Measurements from ENCODE around the gene RPH3AL. TPM values are rescaled to one million over a fixed set of nuclear protein-coding genes. Genes with fewer than 3 reads are reported as not detected.
"Not testable (repeated sequence)": the region's sequence is repeated elsewhere in the genome, so short reads cannot be mapped to it uniquely, and the experiment has no call there.

Gene RPH3AL
- polyA plus RNA-seq, 3 donors, result 0.71 to 1.9 (median 1.5) TPM

GRCh38 chr17:245611-246010 is 107.0 kb downstream of the RPH3AL start:
- no peaks in the 10 kb centered on the region for H3K27me3 ChIP-seq (ENCODE audit: control insufficient read depth in 2 of 2, insufficient read depth in 2 of 2, low read length in 2 of 2)
- Mint-ChIP-seq H3K4me1 (peaks cover 5% of the 10 kb centered on the region), H3K4me3 (no peak overlapping the region), H3K36me3 (no peaks in the 10 kb centered on the region), H3K9me3 (peaks cover 0 to 10% (median 1%) of the 10 kb centered on the region in 7 donors), H3K27ac (no peak overlapping the region), H3K27me3 (ENCODE audit: low read depth in 3 of 3) (peaks cover 2 to 5% (median 3%) of the 10 kb centered on the region in 3 donors)
- WGBS (ENCODE audit: insufficient coverage), result 97% methylated on average over 9 of the region's 13 CpGs
- H3K27ac ChIP-seq (ENCODE audit: low read depth in 1 of 2, low read length in 2 of 2), result no peak overlapping the region
- no peak for TF ChIP-seq CTCF (IDR thresholded peaks at IDR 0.05)
- intact Hi-C loops (cut with micrococcal nuclease), result no loop called here
- DNase-seq, result no peak
- H4K20me1 ChIP-seq (ENCODE audit: insufficient read depth, low read length), result no peaks in the 10 kb centered on the region
- no peaks in the 10 kb centered on the region for H3K4me1 ChIP-seq (ENCODE audit: control insufficient read depth in 1 of 2, insufficient read depth in 2 of 2, low read length in 2 of 2)
- H3K9ac ChIP-seq (ENCODE audit: insufficient read depth, low read length, poor library complexity, severe bottlenecking), result no peak overlapping the region
- H3K4me2 ChIP-seq (replicated peaks; ENCODE audit: extremely low read depth, low read length, poor library complexity, severe bottlenecking), result no peak overlapping the region
- no peak overlapping the region for H2AFZ ChIP-seq (ENCODE audit: insufficient read depth, low read depth, low read length, poor library complexity, severe bottlenecking)
- no peak overlapping the region for H3K4me3 ChIP-seq (replicated peaks in 1 of 3; ENCODE audit: low read depth in 2 of 3, low read length in 3 of 3)
- no peaks in the 10 kb centered on the region for H3K79me2 ChIP-seq (ENCODE audit: insufficient read depth, low read length)
- no peaks in the 10 kb centered on the region for H3K36me3 ChIP-seq (replicated peaks in 1 of 2; ENCODE audit: control insufficient read depth in 1 of 2, insufficient read depth in 2 of 2, low read length in 2 of 2)
- H3K9me3 ChIP-seq (replicated peaks in 1 of 2; ENCODE audit: control insufficient read depth in 1 of 2, insufficient read depth in 1 of 2, low read length in 2 of 2), result no peaks in the 10 kb centered on the region

GRCh38 chr17:245020-245419 is 107.6 kb downstream of the RPH3AL start:
- 98% methylated on average over 7 of the region's 7 CpGs for WGBS (ENCODE audit: insufficient coverage)
- Histone ChIP-seq H3K9ac (ENCODE audit: insufficient read depth, low read length, poor library complexity, severe bottlenecking) (no peak overlapping the region), H3K4me1 (ENCODE audit: control insufficient read depth in 1 of 2, insufficient read depth in 2 of 2, low read length in 2 of 2) (no peaks in the 10 kb centered on the region), H3K27ac (ENCODE audit: low read depth in 1 of 2, low read length in 2 of 2) (no peak overlapping the region), H4K20me1 (ENCODE audit: insufficient read depth, low read length) (no peaks in the 10 kb centered on the region), H3K4me2 (replicated peaks; ENCODE audit: extremely low read depth, low read length, poor library complexity, severe bottlenecking) (no peak overlapping the region), H3K4me3 (replicated peaks in 1 of 3; ENCODE audit: low read depth in 2 of 3, low read length in 3 of 3) (no peak overlapping the region), H3K9me3 (replicated peaks in 1 of 2; ENCODE audit: control insufficient read depth in 1 of 2, insufficient read depth in 1 of 2, low read length in 2 of 2) (no peaks in the 10 kb centered on the region), H3K79me2 (ENCODE audit: insufficient read depth, low read length) (no peaks in the 10 kb centered on the region), H3K36me3 (replicated peaks in 1 of 2; ENCODE audit: control insufficient read depth in 1 of 2, insufficient read depth in 2 of 2, low read length in 2 of 2) (no peaks in the 10 kb centered on the region), H3K27me3 (ENCODE audit: control insufficient read depth in 2 of 2, insufficient read depth in 2 of 2, low read length in 2 of 2) (no peaks in the 10 kb centered on the region), H2AFZ (ENCODE audit: insufficient read depth, low read depth, low read length, poor library complexity, severe bottlenecking) (no peak overlapping the region)
- Mint-ChIP-seq H3K27me3 (ENCODE audit: low read depth in 3 of 3) (peaks cover 2 to 5% (median 3%) of the 10 kb centered on the region in 3 donors), H3K9me3 (peaks cover 0 to 10% (median 1%) of the 10 kb centered on the region in 7 donors), H3K4me3 (no peak overlapping the region), H3K4me1 (peaks cover 5% of the 10 kb centered on the region), H3K36me3 (no peaks in the 10 kb centered on the region), H3K27ac (peak overlapping the region in 1 of 7 donors; percentile 5)
- intact Hi-C loops (cut with micrococcal nuclease), result no loop called here
- no peak for TF ChIP-seq CTCF (IDR thresholded peaks at IDR 0.05)
- DNase-seq, result no peak

- H3K27ac Mint-ChIP-seq, result not testable (repeated sequence)
Measured at GRCh38 chr17:243924-244323, 108.7 kb downstream of the RPH3AL start.

More at GRCh38 chr17:243924-244323, 108.7 kb downstream of the RPH3AL start:
- H3K4me1 ChIP-seq (ENCODE audit: control insufficient read depth in 1 of 2, insufficient read depth in 2 of 2, low read length in 2 of 2); H4K20me1 ChIP-seq (ENCODE audit: insufficient read depth, low read length); intact Hi-C loops (cut with micrococcal nuclease); H3K79me2 ChIP-seq (ENCODE audit: insufficient read depth, low read length); H3K4me3 ChIP-seq (replicated peaks in 1 of 3; ENCODE audit: low read depth in 2 of 3, low read length in 3 of 3); H3K4me3 Mint-ChIP-seq; DNase-seq; H3K9ac ChIP-seq (ENCODE audit: insufficient read depth, low read length, poor library complexity, severe bottlenecking); H3K4me1 Mint-ChIP-seq; H3K9me3 ChIP-seq (replicated peaks in 1 of 2; ENCODE audit: control insufficient read depth in 1 of 2, insufficient read depth in 1 of 2, low read length in 2 of 2); H3K36me3 Mint-ChIP-seq; H2AFZ ChIP-seq (ENCODE audit: insufficient read depth, low read depth, low read length, poor library complexity, severe bottlenecking); H3K27ac ChIP-seq (ENCODE audit: low read depth in 1 of 2, low read length in 2 of 2); H3K9me3 Mint-ChIP-seq; H3K27me3 Mint-ChIP-seq (ENCODE audit: low read depth in 3 of 3); H3K4me2 ChIP-seq (replicated peaks; ENCODE audit: extremely low read depth, low read length, poor library complexity, severe bottlenecking); H3K36me3 ChIP-seq (replicated peaks in 1 of 2; ENCODE audit: control insufficient read depth in 1 of 2, insufficient read depth in 2 of 2, low read length in 2 of 2); H3K27me3 ChIP-seq (ENCODE audit: control insufficient read depth in 2 of 2, insufficient read depth in 2 of 2, low read length in 2 of 2): not testable (repeated sequence)
